Parathyroid adenoma (tissue), 2 donors: ENCODE results near the gene ACSS3.
"Not testable (repeated sequence)": the region's sequence is repeated elsewhere in the genome, so short reads cannot be mapped to it uniquely, and the experiment has no call there.

Experiments used
- H2AFZ ChIP-seq: fragments of 300-600 bp; sonication (generic); one replicate; pipeline ENCODE4 v1.7.0; 2017; ENCODE audit warnings: antibody characterized with exemption, mild to moderate bottlenecking
- H3K27ac ChIP-seq: fragments of 300-600 bp; sonication (generic); one replicate; pipeline ENCODE4 v1.7.0; 2017
- H3K27me3 ChIP-seq: fragments of 300-600 bp; sonication (generic); one replicate; pipeline ENCODE4 v1.7.0; 2017; ENCODE audit warnings: low read length; ENCODE audit not compliant: control insufficient read depth, insufficient read depth
- H3K36me3 ChIP-seq: fragments of 300-600 bp; sonication (generic); one replicate; pipeline ENCODE4 v1.7.0; 2017; ENCODE audit warnings: low read length; ENCODE audit not compliant: control insufficient read depth, insufficient read depth
- H3K4me1 ChIP-seq: fragments of 300-600 bp; sonication (generic); one replicate; pipeline ENCODE4 v1.7.0; 2017; ENCODE audit warnings: control low read depth
- H3K4me2 ChIP-seq: fragments of 300-600 bp; sonication (generic); one replicate; pipeline ENCODE4 v1.7.0; 2017; ENCODE audit warnings: low read length
- H3K4me3 ChIP-seq: fragments of 300-600 bp; sonication (generic); one replicate; pipeline ENCODE4 v1.7.0; 2017; ENCODE audit warnings: low read depth, low read length
- H3K79me2 ChIP-seq: fragments of 300-600 bp; sonication (generic); one replicate; pipeline ENCODE4 v1.7.0; 2017; ENCODE audit warnings: control low read depth
- H3K9ac ChIP-seq: fragments of 300-600 bp; sonication (generic); one replicate; pipeline ENCODE4 v1.7.0; 2017; ENCODE audit warnings: mild to moderate bottlenecking
- H3K9me3 ChIP-seq: fragments of 300-600 bp; sonication (generic); one replicate; pipeline ENCODE4 v1.7.0; 2017; ENCODE audit warnings: low read length; ENCODE audit not compliant: control insufficient read depth
- TF ChIP-seq, protein P1 (sequence below): fragments of 300-600 bp; sonication (generic); IDR thresholded peaks from one replicate; pipeline ENCODE4 v1.7.0; 2017; ENCODE audit warnings: antibody characterized with exemption, mild to moderate bottlenecking
- donor health status: primary hyperparathyroidism.

Gene ACSS3

DNA sequence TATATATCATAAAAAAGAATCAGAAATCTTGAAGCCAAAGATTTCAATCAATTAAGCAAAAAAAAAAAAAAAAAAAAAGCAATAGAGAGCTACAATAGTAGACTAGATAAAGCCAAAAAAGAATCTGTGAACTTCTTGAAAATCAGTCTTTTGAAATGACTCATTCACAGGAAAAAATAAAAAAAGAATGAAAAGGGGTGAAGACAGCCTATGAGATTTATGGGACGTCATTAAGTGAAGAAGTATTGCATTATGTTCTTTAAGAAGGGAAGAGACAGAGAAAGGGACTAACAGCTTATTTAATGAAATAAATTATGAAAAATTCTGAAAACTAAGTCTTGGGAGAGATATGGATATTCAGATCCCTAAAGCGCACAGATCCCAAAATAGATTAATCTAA, 103.8 kb downstream of the ACSS3 start:
- no peaks in the 10 kb centered on the region for H3K79me2 ChIP-seq
- no peak overlapping the region for H3K27ac ChIP-seq
- H3K4me1 ChIP-seq = no peaks in the 10 kb centered on the region
- no peak overlapping the region for H3K4me2 ChIP-seq
- no peak overlapping the region for H3K4me3 ChIP-seq
- no peaks in the 10 kb centered on the region for H3K27me3 ChIP-seq
- TF ChIP-seq, protein P1, sequence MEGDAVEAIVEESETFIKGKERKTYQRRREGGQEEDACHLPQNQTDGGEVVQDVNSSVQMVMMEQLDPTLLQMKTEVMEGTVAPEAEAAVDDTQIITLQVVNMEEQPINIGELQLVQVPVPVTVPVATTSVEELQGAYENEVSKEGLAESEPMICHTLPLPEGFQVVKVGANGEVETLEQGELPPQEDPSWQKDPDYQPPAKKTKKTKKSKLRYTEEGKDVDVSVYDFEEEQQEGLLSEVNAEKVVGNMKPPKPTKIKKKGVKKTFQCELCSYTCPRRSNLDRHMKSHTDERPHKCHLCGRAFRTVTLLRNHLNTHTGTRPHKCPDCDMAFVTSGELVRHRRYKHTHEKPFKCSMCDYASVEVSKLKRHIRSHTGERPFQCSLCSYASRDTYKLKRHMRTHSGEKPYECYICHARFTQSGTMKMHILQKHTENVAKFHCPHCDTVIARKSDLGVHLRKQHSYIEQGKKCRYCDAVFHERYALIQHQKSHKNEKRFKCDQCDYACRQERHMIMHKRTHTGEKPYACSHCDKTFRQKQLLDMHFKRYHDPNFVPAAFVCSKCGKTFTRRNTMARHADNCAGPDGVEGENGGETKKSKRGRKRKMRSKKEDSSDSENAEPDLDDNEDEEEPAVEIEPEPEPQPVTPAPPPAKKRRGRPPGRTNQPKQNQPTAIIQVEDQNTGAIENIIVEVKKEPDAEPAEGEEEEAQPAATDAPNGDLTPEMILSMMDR = no peak
- H3K9ac ChIP-seq = no peak overlapping the region
- H3K36me3 ChIP-seq = no peaks in the 10 kb centered on the region
- H2AFZ ChIP-seq = no peak overlapping the region
- H3K9me3 ChIP-seq = no peaks in the 10 kb centered on the region

- Histone ChIP-seq H3K27me3 (no peaks in the 10 kb centered on the region), H3K36me3 (no peaks in the 10 kb centered on the region), H3K4me1 (no peaks in the 10 kb centered on the region), H3K4me3 (no peak overlapping the region), H3K27ac (no peak overlapping the region), H3K9me3 (no peaks in the 10 kb centered on the region), H3K4me2 (no peak overlapping the region), H3K9ac (no peak overlapping the region), H2AFZ (no peak overlapping the region), H3K79me2 (no peaks in the 10 kb centered on the region)
- TF ChIP-seq, protein P1 = no peak
These were observed 109.8 kb downstream of the ACSS3 start for GRCh38 chr12:81187686-81188085.

- H3K4me2 ChIP-seq = no peak overlapping the region
- no peak overlapping the region for H2AFZ ChIP-seq
- no peaks in the 10 kb centered on the region for H3K79me2 ChIP-seq
- H3K4me1 ChIP-seq = no peaks in the 10 kb centered on the region
- H3K9me3 ChIP-seq = no peaks in the 10 kb centered on the region
- H3K27ac ChIP-seq = no peak overlapping the region
- no peak overlapping the region for H3K9ac ChIP-seq
- no peaks in the 10 kb centered on the region for H3K36me3 ChIP-seq
- H3K27me3 ChIP-seq = no peaks in the 10 kb centered on the region
- TF ChIP-seq, protein P1 = no peak
- H3K4me3 ChIP-seq = no peak overlapping the region
These were observed 118.7 kb downstream of the ACSS3 start for GRCh38 chr12:81196595-81196994.

DNA sequence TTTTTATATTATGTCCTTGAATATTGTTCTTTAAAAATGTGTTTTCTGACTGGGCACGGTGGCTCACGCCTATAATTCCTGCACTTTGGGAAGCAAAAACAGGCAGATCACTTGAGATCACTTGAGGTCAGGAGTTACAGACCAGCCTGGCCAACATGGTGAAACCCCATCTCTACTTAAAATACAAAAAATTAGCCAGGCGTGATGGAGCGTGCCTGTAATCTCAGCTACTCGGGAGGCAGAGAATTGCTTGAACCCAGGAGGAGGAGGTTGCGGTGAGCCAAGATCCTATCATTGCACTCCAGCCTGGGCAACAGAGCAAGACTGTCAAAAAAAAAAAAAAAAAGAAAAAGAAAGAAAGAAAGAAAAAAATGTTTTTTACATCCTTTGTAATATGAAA, 122.7 kb downstream of the ACSS3 start:
- H3K79me2 ChIP-seq, H3K9ac ChIP-seq, H3K4me2 ChIP-seq, H2AFZ ChIP-seq, H3K4me1 ChIP-seq, H3K27me3 ChIP-seq, H3K4me3 ChIP-seq, H3K27ac ChIP-seq, H3K9me3 ChIP-seq, H3K36me3 ChIP-seq: not testable (repeated sequence)

DNA sequence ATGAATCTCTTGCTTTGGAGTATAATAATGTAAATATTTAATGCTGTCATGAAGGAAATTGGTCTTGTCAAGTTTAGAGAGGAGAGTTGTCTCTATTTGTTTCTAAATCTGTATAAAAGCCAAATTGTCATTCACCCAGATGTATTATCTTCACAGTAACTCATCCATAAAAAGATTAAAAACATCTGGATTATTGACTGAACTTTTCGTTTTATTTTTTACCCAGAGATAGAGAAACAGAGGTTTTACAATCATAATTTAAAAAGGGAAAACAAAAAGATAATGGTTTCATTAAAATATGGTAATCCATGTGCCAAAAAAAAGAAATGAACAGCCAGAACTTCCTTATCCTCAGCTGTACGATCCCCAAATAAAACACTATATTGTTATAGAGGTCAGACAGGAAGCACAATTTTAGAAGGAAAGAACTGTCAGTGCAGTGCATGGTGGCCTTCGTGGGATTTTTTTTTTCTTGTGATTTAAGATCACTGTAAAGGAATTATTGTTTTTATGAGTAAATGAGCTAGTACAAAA, 125.9 kb downstream of the ACSS3 start:
- Histone ChIP-seq H3K36me3 (no peaks in the 10 kb centered on the region), H3K27ac (no peak overlapping the region)
- TF ChIP-seq, protein P1 = no peak

More for the DNA sequence above, 125.9 kb downstream of the ACSS3 start:
- Histone ChIP-seq H3K4me1 (no peaks in the 10 kb centered on the region), H3K4me2 (peak overlapping the region; percentile 22), H3K4me3 (no peak overlapping the region), H3K9ac (no peak overlapping the region), H3K79me2 (no peaks in the 10 kb centered on the region), H3K9me3 (no peaks in the 10 kb centered on the region), H2AFZ (no peak overlapping the region), H3K27me3 (no peaks in the 10 kb centered on the region)
